ENCODE data around the gene ARHGAP27. TPM values are rescaled to one million over a fixed set of nuclear protein-coding genes. Genes with fewer than 3 reads are reported as not detected.
A peak's percentile ranks its signal among the peaks of the same experiment; 100 is the strongest.

Gene ARHGAP27
- total and polyA plus RNA-seq, 2 of the 13 experiments (the other 11 are each of a cell fraction or from before 2014, with no cell fraction given): 15.5 to 18.9 TPM

GRCh38 chr17:45431531-45432404, 902 bp downstream of the ARHGAP27 start (continued):
- TF ChIP-seq PHF5A (CRISPR knock-in tag; IDR thresholded peaks at IDR 0.05; ENCODE audit: low read depth, unreplicated experiment) (no peak), NR3C1 (CRISPR knock-in tag; IDR thresholded peaks at IDR 0.05) (no peak), JDP2 (CRISPR knock-in tag; IDR thresholded peaks at IDR 0.05; ENCODE audit: borderline replicate concordance) (no peak), SRF (IDR thresholded peaks at IDR 0.05; ENCODE audit: low read depth, low read length) (no peak), ZBTB10 (CRISPR knock-in tag; IDR thresholded peaks at IDR 0.05; ENCODE audit: borderline replicate concordance) (no peak), NONO (IDR thresholded peaks at IDR 0.05) (no peak), NONO (CRISPR knock-in tag; conservative IDR thresholded peaks at IDR 0.05) (peak; percentile 68), ZNF513 (CRISPR knock-in tag; conservative IDR thresholded peaks at IDR 0.05) (no peak), ZBTB1 (CRISPR knock-in tag; IDR thresholded peaks at IDR 0.05; ENCODE audit: borderline replicate concordance) (no peak), MEIS1 (CRISPR knock-in tag; IDR thresholded peaks at IDR 0.05; ENCODE audit: borderline replicate concordance) (no peak), FOXP1 (IDR thresholded peaks at IDR 0.05) (no peak), FOXP1 (CRISPR knock-in tag; IDR thresholded peaks at IDR 0.05) (no peak), MXD1 (CRISPR knock-in tag; IDR thresholded peaks at IDR 0.05) (no peak; the same call in 1 of the 2 replicates), POLR2A (IDR thresholded peaks at IDR 0.05; ENCODE audit: insufficient read depth in 1 of 2, low read depth in 2 of 2, low read length in 2 of 2) (0 out of 4 replicates have a peak, but pooled peaks of 1 of the 2 experiments have one; percentile 34), ZFP82 (CRISPR knock-in tag; IDR thresholded peaks at IDR 0.05; ENCODE audit: borderline replicate concordance) (peak; percentile 54; the same call in 1 of the 2 replicates), ZNF414 (CRISPR knock-in tag; IDR thresholded peaks at IDR 0.05) (no peak), ATF7 (IDR thresholded peaks at IDR 0.05) (no peak), ATF7 (CRISPR knock-in tag; IDR thresholded peaks at IDR 0.05) (no peak)
- TF ChIP-seq, protein P1, sequence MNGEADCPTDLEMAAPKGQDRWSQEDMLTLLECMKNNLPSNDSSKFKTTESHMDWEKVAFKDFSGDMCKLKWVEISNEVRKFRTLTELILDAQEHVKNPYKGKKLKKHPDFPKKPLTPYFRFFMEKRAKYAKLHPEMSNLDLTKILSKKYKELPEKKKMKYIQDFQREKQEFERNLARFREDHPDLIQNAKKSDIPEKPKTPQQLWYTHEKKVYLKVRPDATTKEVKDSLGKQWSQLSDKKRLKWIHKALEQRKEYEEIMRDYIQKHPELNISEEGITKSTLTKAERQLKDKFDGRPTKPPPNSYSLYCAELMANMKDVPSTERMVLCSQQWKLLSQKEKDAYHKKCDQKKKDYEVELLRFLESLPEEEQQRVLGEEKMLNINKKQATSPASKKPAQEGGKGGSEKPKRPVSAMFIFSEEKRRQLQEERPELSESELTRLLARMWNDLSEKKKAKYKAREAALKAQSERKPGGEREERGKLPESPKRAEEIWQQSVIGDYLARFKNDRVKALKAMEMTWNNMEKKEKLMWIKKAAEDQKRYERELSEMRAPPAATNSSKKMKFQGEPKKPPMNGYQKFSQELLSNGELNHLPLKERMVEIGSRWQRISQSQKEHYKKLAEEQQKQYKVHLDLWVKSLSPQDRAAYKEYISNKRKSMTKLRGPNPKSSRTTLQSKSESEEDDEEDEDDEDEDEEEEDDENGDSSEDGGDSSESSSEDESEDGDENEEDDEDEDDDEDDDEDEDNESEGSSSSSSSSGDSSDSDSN (CRISPR knock-in tag; IDR thresholded peaks at IDR 0.05): no peak; the same call in 1 of the 2 replicates
- TF ChIP-seq, protein P2, sequence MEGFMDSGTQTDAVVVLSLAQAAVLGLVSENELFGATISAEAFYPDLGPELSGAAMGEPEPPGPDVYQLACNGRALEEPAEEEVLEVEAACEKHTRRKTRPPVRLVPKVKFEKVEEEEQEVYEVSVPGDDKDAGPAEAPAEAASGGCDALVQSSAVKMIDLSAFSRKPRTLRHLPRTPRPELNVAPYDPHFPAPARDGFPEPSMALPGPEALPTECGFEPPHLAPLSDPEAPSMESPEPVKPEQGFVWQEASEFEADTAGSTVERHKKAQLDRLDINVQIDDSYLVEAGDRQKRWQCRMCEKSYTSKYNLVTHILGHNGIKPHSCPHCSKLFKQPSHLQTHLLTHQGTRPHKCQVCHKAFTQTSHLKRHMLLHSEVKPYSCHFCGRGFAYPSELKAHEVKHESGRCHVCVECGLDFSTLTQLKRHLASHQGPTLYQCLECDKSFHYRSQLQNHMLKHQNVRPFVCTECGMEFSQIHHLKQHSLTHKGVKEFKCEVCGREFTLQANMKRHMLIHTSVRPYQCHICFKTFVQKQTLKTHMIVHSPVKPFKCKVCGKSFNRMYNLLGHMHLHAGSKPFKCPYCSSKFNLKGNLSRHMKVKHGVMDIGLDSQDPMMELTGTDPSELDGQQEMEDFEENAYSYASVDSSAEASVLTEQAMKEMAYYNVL (CRISPR knock-in tag; IDR thresholded peaks at IDR 0.05; ENCODE audit: borderline replicate concordance): no peak

Data from HepG2 (cell line).